ENCODE measurements around the gene ZRANB1. TPM values are rescaled to one million over a fixed set of nuclear protein-coding genes. Genes with fewer than 3 reads are reported as not detected.
A peak's percentile ranks its signal among the peaks of the same experiment; 100 is the strongest.

Gene ZRANB1
- total and polyA plus RNA-seq, 2 donors from 2014 or later: 8.9 to 17.5 TPM

- Histone ChIP-seq H3K9ac (ENCODE audit: low read length in 3 of 3) (no peak overlapping the region), H3K36me3 (ENCODE audit: control insufficient read depth in 2 of 3, insufficient read depth in 3 of 3, low read length in 3 of 3) (peaks cover 2 to 14% (median 2%) of the 10 kb centered on the region in 3 donors), H3K9me3 (ENCODE audit: control insufficient read depth in 2 of 3, insufficient read depth in 1 of 3, low read length in 3 of 3) (no peaks in the 10 kb centered on the region), H3K27ac (ENCODE audit: low read depth in 2 of 2, low read length in 2 of 2) (no peak overlapping the region), H3K4me1 (ENCODE audit: control insufficient read depth in 2 of 3, insufficient read depth in 2 of 3, low read depth in 1 of 3, low read length in 3 of 3) (no peaks in the 10 kb centered on the region), H3K4me3 (ENCODE audit: low read length in 3 of 3) (no peak overlapping the region), H3K27me3 (ENCODE audit: control insufficient read depth, insufficient read depth, low read length) (no peaks in the 10 kb centered on the region)
- TF ChIP-seq CTCF (IDR thresholded peaks at IDR 0.05; ENCODE audit: borderline replicate concordance, extremely low read depth, insufficient read depth): no peak
- DNase-seq (no peak), FAIRE-seq (no peak)
- intact Hi-C loops (cut with DNase I): no loop called here
Measured at GRCh38 chr10:124963866-124964720, 22.2 kb downstream of the ZRANB1 start.

- Histone ChIP-seq H3K4me3 (ENCODE audit: low read length in 3 of 3) (no peak overlapping the region), H3K36me3 (ENCODE audit: control insufficient read depth in 2 of 3, insufficient read depth in 3 of 3, low read length in 3 of 3) (peaks cover 2 to 16% (median 2%) of the 10 kb centered on the region in 3 donors), H3K27me3 (ENCODE audit: control insufficient read depth, insufficient read depth, low read length) (no peaks in the 10 kb centered on the region), H3K9me3 (ENCODE audit: control insufficient read depth in 2 of 3, insufficient read depth in 1 of 3, low read length in 3 of 3) (no peaks in the 10 kb centered on the region), H3K9ac (ENCODE audit: low read length in 3 of 3) (no peak overlapping the region), H3K27ac (ENCODE audit: low read depth in 2 of 2, low read length in 2 of 2) (no peak overlapping the region), H3K4me1 (ENCODE audit: control insufficient read depth in 2 of 3, insufficient read depth in 2 of 3, low read depth in 1 of 3, low read length in 3 of 3) (no peaks in the 10 kb centered on the region)
- DNase-seq: peak in 1 of 5 donors; percentile 34
- no peak for FAIRE-seq
- TF ChIP-seq CTCF (IDR thresholded peaks at IDR 0.05; ENCODE audit: borderline replicate concordance, extremely low read depth, insufficient read depth): no peak
- intact Hi-C loops (cut with DNase I): no loop called here
Measured at GRCh38 chr10:124966008-124966407, 24.1 kb downstream of the ZRANB1 start.

- no peak overlapping the region for H3K27ac ChIP-seq (ENCODE audit: low read depth in 2 of 2, low read length in 2 of 2)
- FAIRE-seq: no peak
- H3K27me3 ChIP-seq (ENCODE audit: control insufficient read depth, insufficient read depth, low read length): no peaks in the 10 kb centered on the region
- H3K9ac ChIP-seq (ENCODE audit: low read length in 3 of 3): no peak overlapping the region
- TF ChIP-seq CTCF (IDR thresholded peaks at IDR 0.05; ENCODE audit: borderline replicate concordance, extremely low read depth, insufficient read depth): no peak
- intact Hi-C loops (cut with DNase I): no loop called here
- DNase-seq: no peak
- H3K36me3 ChIP-seq (ENCODE audit: control insufficient read depth in 2 of 3, insufficient read depth in 3 of 3, low read length in 3 of 3): peaks cover 2 to 16% (median 2%) of the 10 kb centered on the region in 3 donors
- H3K4me3 ChIP-seq (ENCODE audit: low read length in 3 of 3): no peak overlapping the region
- H3K9me3 ChIP-seq (ENCODE audit: control insufficient read depth in 2 of 3, insufficient read depth in 1 of 3, low read length in 3 of 3): no peaks in the 10 kb centered on the region
- no peaks in the 10 kb centered on the region for H3K4me1 ChIP-seq (ENCODE audit: control insufficient read depth in 2 of 3, insufficient read depth in 2 of 3, low read depth in 1 of 3, low read length in 3 of 3)
Measured at GRCh38 chr10:124967255-124967654, 25.3 kb downstream of the ZRANB1 start.
